HG03575 (cell line): ENCODE measurements around the gene MRPS27.

ENCODE experiments used
- ATAC-seq: cut with Tn5 transposase; IDR thresholded peaks from one replicate; pipeline ENCODE4 v1.9.1; 2021; ENCODE audit not compliant: unreplicated experiment, insufficient number of reproducible peaks, low FRiP score; ENCODE audit errors: extremely low read depth

Gene MRPS27

GRCh38 chr5:72242796-72243475, 77.1 kb downstream of the MRPS27 start:
- no peak for ATAC-seq

DNA sequence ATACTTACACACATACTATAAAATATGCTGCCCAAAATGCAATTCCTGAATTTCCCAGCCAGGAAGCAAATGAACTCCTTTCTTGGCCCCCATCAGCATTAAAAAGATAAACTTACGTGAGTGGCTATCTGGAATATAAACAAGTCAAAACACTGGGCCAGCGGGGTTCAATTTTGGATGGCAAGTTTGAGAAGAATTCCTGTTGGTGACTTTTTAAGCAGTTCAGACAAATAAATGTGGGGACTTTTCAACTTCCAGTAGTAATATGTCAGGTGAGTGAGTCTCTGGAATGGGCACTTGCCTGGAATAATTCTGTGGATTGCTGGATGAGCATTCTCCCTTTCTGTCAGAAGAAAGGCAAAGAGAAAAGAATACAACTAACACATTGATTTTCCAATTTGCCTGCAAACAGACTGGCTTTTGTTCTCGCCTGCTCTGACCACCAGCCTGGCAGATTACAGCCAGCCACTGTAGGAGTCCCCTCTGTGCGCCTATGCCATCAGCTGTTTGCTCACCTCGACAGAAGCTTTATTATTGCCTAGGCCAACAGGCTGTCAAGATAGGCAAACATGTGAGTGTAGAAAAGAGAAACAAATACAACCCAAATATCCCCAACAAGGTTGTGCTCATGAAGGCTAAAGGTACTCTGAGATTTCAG, 78.6 kb downstream of the MRPS27 start:
- ATAC-seq: no peak

GRCh38 chr5:72238712-72239445, 81.2 kb downstream of the MRPS27 start:
- no peak for ATAC-seq

DNA sequence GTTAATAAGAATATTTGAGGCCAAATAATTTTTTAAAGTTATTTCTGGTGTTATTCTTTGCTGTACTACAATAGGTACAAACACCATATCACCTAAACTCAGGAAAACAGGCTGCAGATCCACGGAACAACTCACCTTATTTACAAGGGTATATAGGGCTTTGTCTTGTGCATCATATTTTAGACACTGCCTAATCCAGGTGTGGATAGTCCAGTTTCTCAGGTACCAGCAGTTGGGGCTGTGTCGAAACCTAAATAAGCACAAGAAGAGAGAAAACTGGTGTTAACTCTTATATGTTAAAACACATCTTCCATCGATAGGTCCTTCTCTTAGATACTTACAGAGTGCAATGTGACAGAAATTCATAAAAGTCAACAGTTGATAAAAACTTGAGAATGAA, 82.2 kb downstream of the MRPS27 start:
- no peak for ATAC-seq

- ATAC-seq: no peak
Observed at GRCh38 chr5:72237415-72237814, 82.6 kb downstream of the MRPS27 start.

DNA sequence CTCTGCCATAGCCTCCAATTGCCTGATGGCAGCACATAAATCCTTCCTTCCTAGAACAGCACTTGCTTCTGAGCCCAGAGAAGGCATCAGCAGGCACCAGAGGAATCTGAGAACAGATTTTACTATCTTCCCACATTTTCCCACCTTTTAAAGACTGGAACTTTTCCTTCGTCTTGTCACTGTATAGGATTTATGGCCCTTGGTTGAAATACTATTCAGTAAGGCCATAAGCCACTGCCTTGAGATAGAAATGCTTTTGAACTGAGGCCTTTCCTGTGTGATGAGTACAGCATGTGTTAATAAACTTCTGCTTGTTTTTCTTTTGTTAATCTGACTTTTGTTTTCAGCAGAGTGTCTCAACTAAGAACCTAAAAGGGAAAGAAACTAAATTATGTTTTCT, 84.3 kb downstream of the MRPS27 start:
- ATAC-seq: no peak

- ATAC-seq: no peak
Observed at GRCh38 chr5:72234868-72235267, 85.2 kb downstream of the MRPS27 start.

- ATAC-seq: peak; percentile 77
Observed at GRCh38 chr5:72234265-72234700, 85.8 kb downstream of the MRPS27 start.

DNA sequence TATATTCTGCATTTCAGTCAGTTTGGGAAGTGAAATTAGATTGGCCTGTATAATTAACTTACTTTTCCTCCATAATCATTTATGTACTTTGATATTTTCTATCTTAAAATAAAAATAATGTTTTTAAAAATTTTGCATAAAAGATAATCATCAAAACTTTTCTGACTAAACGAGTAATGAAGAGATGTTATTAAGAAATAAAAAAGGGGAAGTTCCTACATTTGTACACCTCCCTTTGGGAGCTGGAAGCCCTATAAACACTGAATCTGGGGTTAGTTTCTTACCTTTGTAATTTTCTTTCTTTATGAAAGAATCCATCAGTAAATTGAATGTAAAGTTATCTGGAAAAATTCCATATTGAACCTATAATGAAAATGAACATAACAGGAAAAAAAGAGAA, 86.2 kb downstream of the MRPS27 start:
- ATAC-seq: no peak

- ATAC-seq: no peak
Observed at GRCh38 chr5:72232838-72233237, 87.2 kb downstream of the MRPS27 start.

DNA sequence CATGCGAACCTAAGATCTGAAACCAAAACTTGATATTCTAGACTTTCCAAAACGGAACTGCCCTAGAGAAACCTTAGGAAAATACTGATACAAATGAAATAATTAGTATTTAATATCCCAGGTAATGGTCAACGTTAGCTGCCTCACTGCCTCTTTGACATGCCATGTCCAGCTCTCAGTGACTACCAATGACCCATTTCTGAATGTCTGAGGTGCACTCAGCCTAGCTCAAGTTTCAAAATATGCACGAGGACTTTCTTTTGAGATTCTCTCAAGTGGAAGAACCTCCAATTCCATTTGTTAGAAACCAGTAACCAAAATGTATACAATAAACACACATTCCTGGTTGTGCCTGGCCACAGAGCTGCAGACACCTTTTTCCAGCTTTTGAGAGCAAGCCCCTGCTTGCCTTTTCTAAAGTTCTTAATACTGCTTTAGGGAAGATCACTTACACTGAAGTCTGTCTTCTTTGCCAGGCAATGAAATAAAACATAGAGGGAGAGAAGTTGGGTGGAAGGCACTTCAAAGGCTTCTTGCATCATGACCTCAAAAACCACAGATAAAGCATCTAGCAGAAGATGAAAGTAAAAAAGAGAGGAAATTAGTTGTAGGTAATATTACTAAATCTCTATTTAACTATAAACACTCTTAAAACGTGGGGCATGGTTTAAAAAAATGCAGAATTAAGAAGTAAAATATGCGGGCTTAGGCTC, 87.9 kb downstream of the MRPS27 start:
- no peak for ATAC-seq

DNA sequence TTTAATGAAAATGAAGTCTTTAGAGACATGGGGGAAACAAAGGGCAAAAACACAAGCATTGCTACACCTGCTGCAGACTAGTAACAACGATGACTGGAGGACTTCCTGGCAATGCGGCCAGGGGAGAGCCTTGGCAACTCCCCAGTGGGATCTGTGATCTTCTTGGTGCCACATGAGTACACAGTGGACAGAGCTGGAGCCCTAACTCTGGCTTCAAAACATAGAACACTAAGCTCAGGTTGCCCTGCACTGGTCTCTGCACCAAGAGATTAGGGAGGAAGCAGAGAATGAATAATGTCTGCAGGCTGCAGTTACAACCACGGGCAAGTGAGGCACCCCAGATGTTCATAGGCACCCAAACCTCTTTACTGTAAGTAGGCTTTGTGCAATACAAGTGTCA, 91.1 kb downstream of the MRPS27 start:
- ATAC-seq: no peak

GRCh38 chr5:72226950-72227349, 93.1 kb downstream of the MRPS27 start:
- no peak for ATAC-seq

GRCh38 chr5:72225741-72226140, 94.3 kb downstream of the MRPS27 start:
- no peak for ATAC-seq

DNA sequence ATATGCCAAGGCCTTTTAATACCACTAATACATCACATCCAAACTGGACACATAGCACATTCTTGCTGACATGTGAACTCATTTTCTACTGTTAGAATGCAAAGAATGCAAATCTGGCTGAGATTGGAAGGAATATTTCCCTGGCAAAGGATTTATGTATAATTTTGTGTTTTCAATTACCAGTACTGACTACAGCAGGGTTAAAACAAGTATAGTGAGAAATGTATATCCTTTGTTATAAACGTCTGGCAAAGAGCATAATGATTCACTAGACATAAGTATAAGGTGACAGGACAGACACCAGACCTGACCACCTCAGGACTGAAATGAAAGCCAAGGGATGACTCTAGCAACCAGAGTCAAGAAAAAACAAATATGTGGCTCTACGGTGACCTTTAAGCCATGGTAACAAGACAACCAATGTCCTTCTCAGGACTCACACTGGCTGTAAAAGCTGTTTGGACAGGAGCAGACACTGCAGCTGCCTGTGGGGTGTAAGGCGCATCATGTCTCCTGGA, 95.0 kb downstream of the MRPS27 start:
- no peak for ATAC-seq

GRCh38 chr5:72223371-72223770, 96.7 kb downstream of the MRPS27 start:
- ATAC-seq: no peak

DNA sequence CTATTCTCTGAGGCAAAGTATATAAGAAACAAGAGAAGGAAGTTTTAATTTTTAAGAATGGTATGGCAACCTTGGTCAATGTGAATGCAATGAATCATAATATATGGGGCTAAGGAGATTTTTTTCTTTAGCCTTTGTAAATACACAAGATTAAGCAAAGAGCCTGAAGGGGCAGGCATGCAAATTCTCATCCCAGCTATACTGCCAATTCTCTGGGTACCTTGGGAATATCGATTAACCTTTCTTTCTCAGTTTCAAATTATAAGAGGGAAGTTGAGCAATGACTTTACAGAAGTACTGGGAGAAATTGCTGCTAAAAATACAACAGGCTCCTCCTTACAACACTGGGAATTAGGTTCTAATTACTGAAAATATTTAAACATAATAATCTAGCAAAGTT, 97.5 kb downstream of the MRPS27 start:
- ATAC-seq: no peak

GRCh38 chr5:72221541-72221940, 98.5 kb downstream of the MRPS27 start:
- no peak for ATAC-seq

GRCh38 chr5:72221099-72221498, 98.9 kb downstream of the MRPS27 start:
- no peak for ATAC-seq
